AG09319 (cell line): ENCODE data around the gene COQ10B.

Source experiments
- DNase-seq: peaks from one replicate; pipeline ENCODE4 v3.0.0-alpha.2; 2010; ENCODE audit warnings: low read depth; ENCODE audit errors: extremely low read depth
- TF ChIP-seq, protein P1 (sequence below): IDR thresholded peaks from 2 replicates; pipeline ENCODE4 v1.5.1; 2011; ENCODE audit warnings: low read depth, mild to moderate bottlenecking, inconsistent platforms, low read length, moderate library complexity

The COQ10B gene

DNA sequence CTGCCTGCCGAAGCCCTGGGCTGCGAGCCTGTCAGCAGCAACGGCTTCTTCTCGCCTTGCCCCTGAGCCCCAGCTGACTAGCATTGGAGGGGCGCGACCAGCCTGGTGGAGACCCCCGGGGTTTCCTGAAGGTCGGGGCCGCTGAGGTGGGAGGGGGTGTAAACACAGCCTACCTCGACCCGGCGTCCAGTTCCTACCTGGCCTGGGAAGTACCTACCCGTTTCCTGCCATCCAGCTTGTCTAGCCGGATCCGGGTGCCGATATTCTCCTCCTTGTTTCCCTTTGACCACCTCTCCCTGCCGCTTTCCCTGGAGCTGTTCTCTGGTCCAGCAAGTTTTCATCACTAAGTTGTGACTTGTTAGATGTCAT lies 63.0 kb downstream of the COQ10B start:
- DNase-seq, result no peak
- TF ChIP-seq, protein P1, sequence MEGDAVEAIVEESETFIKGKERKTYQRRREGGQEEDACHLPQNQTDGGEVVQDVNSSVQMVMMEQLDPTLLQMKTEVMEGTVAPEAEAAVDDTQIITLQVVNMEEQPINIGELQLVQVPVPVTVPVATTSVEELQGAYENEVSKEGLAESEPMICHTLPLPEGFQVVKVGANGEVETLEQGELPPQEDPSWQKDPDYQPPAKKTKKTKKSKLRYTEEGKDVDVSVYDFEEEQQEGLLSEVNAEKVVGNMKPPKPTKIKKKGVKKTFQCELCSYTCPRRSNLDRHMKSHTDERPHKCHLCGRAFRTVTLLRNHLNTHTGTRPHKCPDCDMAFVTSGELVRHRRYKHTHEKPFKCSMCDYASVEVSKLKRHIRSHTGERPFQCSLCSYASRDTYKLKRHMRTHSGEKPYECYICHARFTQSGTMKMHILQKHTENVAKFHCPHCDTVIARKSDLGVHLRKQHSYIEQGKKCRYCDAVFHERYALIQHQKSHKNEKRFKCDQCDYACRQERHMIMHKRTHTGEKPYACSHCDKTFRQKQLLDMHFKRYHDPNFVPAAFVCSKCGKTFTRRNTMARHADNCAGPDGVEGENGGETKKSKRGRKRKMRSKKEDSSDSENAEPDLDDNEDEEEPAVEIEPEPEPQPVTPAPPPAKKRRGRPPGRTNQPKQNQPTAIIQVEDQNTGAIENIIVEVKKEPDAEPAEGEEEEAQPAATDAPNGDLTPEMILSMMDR, result no peak

DNA sequence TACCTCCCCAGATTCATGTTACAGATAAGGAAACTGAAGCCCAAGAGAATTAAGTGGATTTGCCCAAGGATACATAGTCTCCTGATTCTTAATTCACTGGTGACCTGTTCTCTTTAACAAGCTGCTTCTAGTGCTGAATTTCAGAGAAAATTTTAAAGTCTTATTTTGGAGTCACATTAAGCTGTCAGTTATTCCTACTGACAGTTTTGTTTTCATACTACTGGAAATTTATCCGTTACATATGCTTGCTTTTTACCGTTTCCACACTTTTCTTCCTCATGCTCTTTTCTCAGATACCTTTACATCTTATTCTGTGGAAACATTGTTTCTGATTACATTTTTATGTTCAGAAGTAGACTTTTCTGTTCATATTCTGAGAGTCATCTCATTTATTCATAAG lies 63.8 kb downstream of the COQ10B start:
- DNase-seq, result no peak
- TF ChIP-seq, protein P1, result no peak
